HL-60 (cell line): Measurements from ENCODE around the gene KCNC1.

Source experiments
- DNase-seq, 2 experiments: peaks; one replicate each; pipeline ENCODE4 v3.0.0-alpha.2; 2010 to 2020; ENCODE audit warnings: low read depth in 1 of 2, low spot score in 1 of 2
- H3K27ac ChIP-seq: fragments of 250-450 bp; sonication (Bioruptor Pico); replicated peaks from 2 replicates; pipeline ENCODE4 v1.5.1; 2020; ENCODE audit warnings: mild to moderate bottlenecking, moderate library complexity
- H3K27me3 ChIP-seq: fragments of 250-450 bp; sonication (Bioruptor Pico); 2 replicates; pipeline ENCODE4 v1.5.1; 2021; ENCODE audit warnings: mild to moderate bottlenecking, moderate library complexity; ENCODE audit not compliant: insufficient read depth, poor library complexity, severe bottlenecking
- H3K4me3 ChIP-seq: replicated peaks from 2 replicates; pipeline ENCODE4 v1.5.1; 2011; ENCODE audit warnings: mild to moderate bottlenecking, control low read depth, low read length; ENCODE audit not compliant: insufficient read depth
- CTCF ChIP-seq: IDR thresholded peaks from one replicate; pipeline ENCODE4 v1.5.1; 2011; ENCODE audit warnings: low read length, control low read depth, inconsistent platforms; ENCODE audit not compliant: insufficient read depth
- GABPA ChIP-seq: IDR thresholded peaks from 2 replicates; pipeline ENCODE4 v1.6.1; 2012; ENCODE audit warnings: low read depth
- POLR2AphosphoS5 ChIP-seq: IDR thresholded peaks from 2 replicates; pipeline ENCODE4 v1.6.1; 2012; ENCODE audit warnings: low read depth
- REST ChIP-seq: IDR thresholded peaks from 2 replicates; pipeline ENCODE4 v1.6.1; 2012; ENCODE audit warnings: low read depth; ENCODE audit not compliant: insufficient replicate concordance
- SPI1 ChIP-seq: IDR thresholded peaks from 2 replicates; pipeline ENCODE4 v1.6.1; 2012; ENCODE audit warnings: low read depth, mild to moderate bottlenecking, borderline replicate concordance

KCNC1 gene

GRCh38 chr11:17700991-17701390 is 33.6 kb upstream of the KCNC1 start:
- TF ChIP-seq REST: no peak
- no peak for TF ChIP-seq GABPA
- TF ChIP-seq CTCF: no peak
- TF ChIP-seq SPI1: no peak
- no peak for TF ChIP-seq POLR2AphosphoS5
- H3K27me3 ChIP-seq: peaks cover 14% of the 10 kb centered on the region

GRCh38 chr11:17702876-17703275 is 31.7 kb upstream of the KCNC1 start:
- no peak overlapping the region for H3K27ac ChIP-seq
- H3K4me3 ChIP-seq: no peak overlapping the region
- no peaks in the 10 kb centered on the region for H3K27me3 ChIP-seq
- no peak for DNase-seq
- TF ChIP-seq REST: no peak
- no peak for TF ChIP-seq GABPA
- no peak for TF ChIP-seq POLR2AphosphoS5

More at GRCh38 chr11:17700991-17701390, 33.6 kb upstream of the KCNC1 start:
- H3K27ac ChIP-seq: no peak overlapping the region
- DNase-seq: no peak
- H3K4me3 ChIP-seq: no peak overlapping the region

- peak in 1 of 2 experiments; percentile 6 for DNase-seq
- TF ChIP-seq GABPA (no peak), SPI1 (no peak), CTCF (no peak), REST (no peak)
Observed at GRCh38 chr11:17703951-17704350, 30.6 kb upstream of the KCNC1 start.

GRCh38 chr11:17707830-17708229 is 26.8 kb upstream of the KCNC1 start:
- Histone ChIP-seq H3K27ac (no peak overlapping the region), H3K27me3 (no peaks in the 10 kb centered on the region), H3K4me3 (no peak overlapping the region)
- no peak for DNase-seq
- TF ChIP-seq SPI1: no peak
- TF ChIP-seq GABPA: no peak
- TF ChIP-seq POLR2AphosphoS5: no peak
- no peak for TF ChIP-seq REST
- no peak for TF ChIP-seq CTCF

More at GRCh38 chr11:17703951-17704350, 30.6 kb upstream of the KCNC1 start:
- Histone ChIP-seq H3K27me3 (no peaks in the 10 kb centered on the region), H3K27ac (no peak overlapping the region), H3K4me3 (no peak overlapping the region)
